ENCODE measurements around the gene STAT3.

The STAT3 gene

GRCh38 chr17:42289611-42290181, 98.5 kb downstream of the STAT3 start:
- no peak for DNase-seq

GRCh38 chr17:42288803-42289610, 99.2 kb downstream of the STAT3 start:
- peak; percentile 20 for DNase-seq

- DNase-seq = peak; percentile 72
These were observed 100.1 kb downstream of the STAT3 start, which contains the start of gene STAT5A for GRCh38 chr17:42287977-42288802. TSS of gene STAT5A (plus strand) at chr17:42288498. CDS start at chr17:42289412, 914 bp downstream.

- no peak for DNase-seq
These were observed 100.8 kb downstream of the STAT3 start for GRCh38 chr17:42287305-42287976.

- DNase-seq = no peak
These were observed 101.6 kb downstream of the STAT3 start for GRCh38 chr17:42286411-42287221.

- DNase-seq = no peak
These were observed 102.7 kb downstream of the STAT3 start for GRCh38 chr17:42285346-42286050.

GRCh38 chr17:42284566-42284965, 103.7 kb downstream of the STAT3 start:
- no peak for DNase-seq

GRCh38 chr17:42284024-42284369, 104.2 kb downstream of the STAT3 start:
- no peak for DNase-seq

- DNase-seq = no peak
These were observed 104.8 kb downstream of the STAT3 start for GRCh38 chr17:42283241-42284023.

GRCh38 chr17:42282478-42283080, 105.7 kb downstream of the STAT3 start:
- no peak for DNase-seq

GRCh38 chr17:42281571-42282096, 106.6 kb downstream of the STAT3 start:
- peak; percentile 92 for DNase-seq

GRCh38 chr17:42279776-42280630, 108.2 kb downstream of the STAT3 start:
- no peak for DNase-seq

- DNase-seq = no peak
These were observed 110.9 kb downstream of the STAT3 start for GRCh38 chr17:42277342-42277712.

GRCh38 chr17:42276609-42277341, 111.5 kb downstream of the STAT3 start:
- peak; percentile 69 for DNase-seq

- peak; percentile 63 for DNase-seq
These were observed 112.0 kb downstream of the STAT3 start, which contains the start of gene STAT5B for GRCh38 chr17:42276359-42276608. TSS of gene STAT5B (minus strand) at chr17:42276391. CDS start at chr17:42232127, 44,264 bp downstream.

GRCh38 chr17:42275527-42276358, 112.5 kb downstream of the STAT3 start:
- DNase-seq = peak; percentile 30

GRCh38 chr17:42274812-42275526, 113.3 kb downstream of the STAT3 start:
- no peak for DNase-seq

Data from NCI-H146 (cell line).